Activated T-helper 2 cell treated with anti-CD3 and anti-CD28 coated beads, Interferon-gamma antibody, Interleukin-2, Interleukin-4, amounts not matched to agents 10 μg/mL and 5 μg/mL and 100 μg/mL, durations not matched to agents 14 hours and 24 hours and 36 hours (primary cell): ENCODE data around the gene MGLL. TPM values are rescaled to one million over a fixed set of nuclear protein-coding genes. Genes with fewer than 3 reads are reported as not detected.

ENCODE experiments used
- DNase-seq: peaks from one replicate; pipeline ENCODE4 v3.0.0; 2021; ENCODE audit warnings: low spot score
- H3K27ac Mint-ChIP-seq: one replicate; pipeline ENCODE4 v1.8.0; 2021; ENCODE audit warnings: mixed read lengths
- H3K27me3 Mint-ChIP-seq: one replicate; pipeline ENCODE4 v1.8.0; 2021; ENCODE audit warnings: low read depth, mixed read lengths
- H3K36me3 Mint-ChIP-seq: one replicate; pipeline ENCODE4 v1.8.0; 2021; ENCODE audit warnings: low read depth, mixed read lengths
- H3K4me1 Mint-ChIP-seq: one replicate; pipeline ENCODE4 v1.8.0; 2021; ENCODE audit warnings: low read depth, mixed read lengths
- H3K4me3 Mint-ChIP-seq: one replicate; pipeline ENCODE4 v1.8.0; 2021; ENCODE audit warnings: low read depth, mild to moderate bottlenecking, moderate library complexity, mixed read lengths
- H3K9me3 Mint-ChIP-seq: one replicate; pipeline ENCODE4 v1.8.0; 2021; ENCODE audit warnings: mixed read lengths
- intact Hi-C: fragments of 100-400 bp; cut with micrococcal nuclease; formaldehyde crosslinking; loops from one replicate; pipeline ENCODE4 v1.15.1; 2023
- total RNA-seq: library from RNA; stranded (reverse); gene quantifications from 2 replicates; pipeline ENCODE4 v1.2.3, GENCODE V29; 2022

The MGLL gene
- 6.5 and 6.6 TPM in 2 replicates for total RNA-seq

- Mint-ChIP-seq H3K27me3 (peaks cover 47% of the 10 kb centered on the region), H3K4me1 (peaks cover 31% of the 10 kb centered on the region), H3K36me3 (peaks cover 4% of the 10 kb centered on the region), H3K9me3 (peaks cover 9% of the 10 kb centered on the region), H3K27ac (peak within 1 kb of the TSS; percentile 76), H3K4me3 (peak within 1 kb of the TSS; percentile 90)
- DNase-seq, result no peak
- intact Hi-C loops, result loop anchor here (5.0 kb wide), 1 partner anchor 70 kb away; no protein-coding TSS in a partner anchor
Observed at GRCh38 chr3:127822041-127822681, at the start of gene MGLL. Gene MGLL (minus strand): TSS chr3:127822515. CDS start chr3:127822318, 197 bp downstream.

GRCh38 chr3:127870156-127870555, 47.8 kb upstream of the MGLL start:
- Mint-ChIP-seq H3K4me1 (peaks cover 23% of the 10 kb centered on the region), H3K27me3 (peaks cover 8% of the 10 kb centered on the region), H3K4me3 (no peak overlapping the region), H3K27ac (no peak overlapping the region), H3K9me3 (no peaks in the 10 kb centered on the region), H3K36me3 (no peaks in the 10 kb centered on the region)
- no peak for DNase-seq
- intact Hi-C loops, result no loop called here

DNA sequence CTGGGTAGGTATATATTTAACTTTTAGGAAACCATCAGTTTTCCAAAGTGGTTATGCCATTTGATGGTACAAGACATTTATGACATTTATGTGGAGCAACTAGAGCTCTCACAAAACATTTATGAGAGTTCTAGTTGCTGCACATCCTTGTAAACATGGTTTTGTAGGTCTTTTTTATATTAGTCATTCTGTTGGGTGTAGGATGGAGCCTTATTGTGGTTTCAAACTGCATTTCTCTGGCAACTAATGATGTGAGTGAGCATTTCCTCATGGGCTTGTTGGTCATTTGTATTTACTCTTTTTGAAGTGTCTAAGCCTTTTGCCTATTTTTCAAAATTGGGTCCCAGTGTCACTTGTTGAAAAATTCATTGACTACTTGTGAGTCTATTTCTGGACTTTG, 45.7 kb upstream of the MGLL start:
- intact Hi-C loops, result no loop called here
- peak overlapping the region; percentile 50 for H3K27ac Mint-ChIP-seq
- H3K9me3 Mint-ChIP-seq, result no peaks in the 10 kb centered on the region
- no peak overlapping the region for H3K4me3 Mint-ChIP-seq
- DNase-seq, result no peak
- H3K4me1 Mint-ChIP-seq, result peaks cover 25% of the 10 kb centered on the region
- no peaks in the 10 kb centered on the region for H3K36me3 Mint-ChIP-seq
- peaks cover 6% of the 10 kb centered on the region for H3K27me3 Mint-ChIP-seq

GRCh38 chr3:127867412-127867811, 45.1 kb upstream of the MGLL start:
- H3K27ac Mint-ChIP-seq, result peak overlapping the region; percentile 50
- no peak for DNase-seq
- peaks cover 25% of the 10 kb centered on the region for H3K4me1 Mint-ChIP-seq
- intact Hi-C loops, result no loop called here
- no peaks in the 10 kb centered on the region for H3K36me3 Mint-ChIP-seq
- no peak overlapping the region for H3K4me3 Mint-ChIP-seq
- H3K9me3 Mint-ChIP-seq, result no peaks in the 10 kb centered on the region
- peaks cover 6% of the 10 kb centered on the region for H3K27me3 Mint-ChIP-seq

DNA sequence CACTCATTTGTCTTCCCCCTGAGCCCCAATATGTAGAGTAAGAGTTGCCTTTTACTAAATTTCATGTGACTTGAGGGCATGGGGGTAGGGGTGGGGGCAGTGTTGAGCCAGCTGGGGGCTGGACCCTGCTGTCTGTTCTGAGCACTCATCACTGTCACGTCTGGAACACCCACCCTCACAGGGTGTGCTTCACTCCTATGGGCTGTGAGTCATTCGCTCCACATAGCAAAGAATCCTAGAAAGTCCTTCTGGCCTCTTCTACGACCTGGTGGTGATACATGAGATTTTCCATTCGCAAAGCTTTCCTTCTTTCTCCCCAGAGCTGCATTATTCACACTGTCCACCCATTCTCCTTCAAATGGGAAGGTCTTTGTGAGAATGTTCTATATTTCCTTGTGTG, 43.6 kb upstream of the MGLL start:
- Mint-ChIP-seq H3K9me3 (no peaks in the 10 kb centered on the region), H3K4me3 (no peak overlapping the region), H3K27me3 (peaks cover 2% of the 10 kb centered on the region), H3K36me3 (no peaks in the 10 kb centered on the region), H3K27ac (peak overlapping the region; percentile 45), H3K4me1 (peaks cover 25% of the 10 kb centered on the region)
- intact Hi-C loops, result no loop called here
- DNase-seq, result no peak

GRCh38 chr3:127860211-127860696, 37.9 kb upstream of the MGLL start:
- H3K27ac Mint-ChIP-seq, result no peak overlapping the region
- no peaks in the 10 kb centered on the region for H3K36me3 Mint-ChIP-seq
- no peaks in the 10 kb centered on the region for H3K9me3 Mint-ChIP-seq
- H3K4me3 Mint-ChIP-seq, result no peak overlapping the region
- intact Hi-C loops, result no loop called here
- no peak for DNase-seq
- H3K4me1 Mint-ChIP-seq, result peaks cover 2% of the 10 kb centered on the region
- no peaks in the 10 kb centered on the region for H3K27me3 Mint-ChIP-seq

DNA sequence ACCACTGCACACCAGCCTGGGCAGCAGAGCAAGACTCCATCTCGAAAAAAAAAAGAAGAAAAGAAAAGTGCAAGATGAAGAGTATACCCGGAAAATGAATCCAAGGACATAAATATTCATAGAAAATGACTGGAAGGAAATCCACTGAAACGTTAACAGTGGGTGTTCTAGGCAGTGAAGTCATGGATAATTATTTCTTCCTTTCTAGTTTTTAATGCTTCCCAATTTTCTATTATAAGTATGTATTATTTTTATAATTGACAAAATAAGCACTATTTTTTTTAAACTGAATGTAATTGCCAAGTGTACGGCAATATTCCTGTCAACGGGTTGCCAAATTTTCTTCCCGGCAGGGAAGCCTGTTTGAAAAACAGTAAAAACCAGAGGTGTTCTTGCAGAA, 37.4 kb upstream of the MGLL start:
- no peaks in the 10 kb centered on the region for H3K36me3 Mint-ChIP-seq
- no peak overlapping the region for H3K27ac Mint-ChIP-seq
- H3K4me3 Mint-ChIP-seq, result no peak overlapping the region
- no peaks in the 10 kb centered on the region for H3K9me3 Mint-ChIP-seq
- H3K4me1 Mint-ChIP-seq, result no peaks in the 10 kb centered on the region
- no peak for DNase-seq
- peaks cover 2% of the 10 kb centered on the region for H3K27me3 Mint-ChIP-seq
- intact Hi-C loops, result no loop called here

DNA sequence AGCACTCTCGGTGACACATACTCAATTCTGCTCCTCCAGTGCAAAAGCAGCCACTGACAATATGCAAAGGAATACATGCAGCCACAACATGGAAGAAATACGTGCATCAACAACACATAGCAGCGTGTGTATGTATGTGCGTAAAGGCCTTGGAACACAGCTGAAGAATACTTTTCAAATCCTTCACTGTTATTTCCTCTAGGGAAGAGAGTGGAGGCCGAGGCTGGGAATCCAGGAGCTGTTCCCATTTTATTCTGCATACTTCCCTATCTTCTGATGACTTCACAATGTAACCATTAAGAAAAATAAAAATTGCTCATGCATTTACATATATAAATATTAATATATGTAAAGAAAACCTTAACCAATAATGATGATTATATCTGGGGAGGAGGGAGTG, 36.6 kb upstream of the MGLL start:
- no peak overlapping the region for H3K4me3 Mint-ChIP-seq
- H3K36me3 Mint-ChIP-seq, result no peaks in the 10 kb centered on the region
- H3K27me3 Mint-ChIP-seq, result peaks cover 4% of the 10 kb centered on the region
- H3K4me1 Mint-ChIP-seq, result no peaks in the 10 kb centered on the region
- H3K9me3 Mint-ChIP-seq, result no peaks in the 10 kb centered on the region
- intact Hi-C loops, result no loop called here
- DNase-seq, result no peak
- H3K27ac Mint-ChIP-seq, result no peak overlapping the region

- intact Hi-C loops, result no loop called here
- no peak overlapping the region for H3K4me3 Mint-ChIP-seq
- no peaks in the 10 kb centered on the region for H3K36me3 Mint-ChIP-seq
- DNase-seq, result no peak
- H3K9me3 Mint-ChIP-seq, result no peaks in the 10 kb centered on the region
- no peaks in the 10 kb centered on the region for H3K4me1 Mint-ChIP-seq
- no peak overlapping the region for H3K27ac Mint-ChIP-seq
- H3K27me3 Mint-ChIP-seq, result peaks cover 4% of the 10 kb centered on the region
Observed at GRCh38 chr3:127858521-127858920, 36.2 kb upstream of the MGLL start.

DNA sequence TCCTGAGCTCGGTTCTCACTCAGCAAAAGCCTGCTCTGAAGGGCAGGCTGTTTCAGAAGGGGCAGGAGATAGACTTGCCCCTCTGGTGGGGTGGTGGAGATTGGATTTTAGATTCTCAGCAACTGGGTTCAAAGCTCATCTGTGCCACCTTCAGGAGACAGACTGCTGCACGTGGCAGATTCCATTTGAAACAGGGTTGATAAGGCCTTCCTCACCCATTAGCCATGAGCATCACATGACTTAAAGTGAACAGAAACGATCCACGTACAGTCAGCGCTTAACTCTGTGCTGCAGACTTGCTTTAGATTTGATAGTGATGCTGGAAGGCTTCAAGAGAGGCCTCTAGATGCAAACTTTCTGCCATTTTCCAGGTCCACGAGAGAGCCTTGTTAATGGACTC, 35.0 kb upstream of the MGLL start:
- no peak overlapping the region for H3K4me3 Mint-ChIP-seq
- DNase-seq, result no peak
- peaks cover 4% of the 10 kb centered on the region for H3K27me3 Mint-ChIP-seq
- intact Hi-C loops, result no loop called here
- H3K36me3 Mint-ChIP-seq, result no peaks in the 10 kb centered on the region
- H3K9me3 Mint-ChIP-seq, result no peaks in the 10 kb centered on the region
- no peaks in the 10 kb centered on the region for H3K4me1 Mint-ChIP-seq
- H3K27ac Mint-ChIP-seq, result no peak overlapping the region

DNA sequence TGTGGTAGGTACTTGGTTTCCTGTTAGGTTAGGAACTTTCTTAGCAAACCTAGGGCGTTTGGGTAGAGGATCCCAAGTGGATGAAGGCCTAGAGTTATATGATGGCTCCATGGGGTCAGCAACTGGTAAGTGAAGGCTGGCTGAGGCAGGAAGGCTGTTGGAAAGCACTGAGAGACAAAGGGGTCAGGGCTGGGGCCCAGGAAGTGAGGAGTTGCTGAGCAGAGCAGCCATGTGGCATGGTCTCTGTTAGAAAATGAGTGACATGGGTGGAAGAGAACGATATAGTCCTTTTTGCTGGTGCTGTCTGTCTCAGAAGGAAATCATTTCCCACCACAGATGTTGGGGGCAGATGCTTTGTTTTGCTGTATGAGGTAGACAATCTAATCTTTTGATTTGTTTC, 34.5 kb upstream of the MGLL start:
- intact Hi-C loops, result no loop called here
- no peak overlapping the region for H3K27ac Mint-ChIP-seq
- no peak overlapping the region for H3K4me3 Mint-ChIP-seq
- H3K27me3 Mint-ChIP-seq, result peaks cover 4% of the 10 kb centered on the region
- DNase-seq, result no peak
- no peaks in the 10 kb centered on the region for H3K36me3 Mint-ChIP-seq
- H3K4me1 Mint-ChIP-seq, result no peaks in the 10 kb centered on the region
- no peaks in the 10 kb centered on the region for H3K9me3 Mint-ChIP-seq

GRCh38 chr3:127855246-127855645, 32.9 kb upstream of the MGLL start:
- intact Hi-C loops, result no loop called here
- Mint-ChIP-seq H3K4me1 (no peaks in the 10 kb centered on the region), H3K4me3 (no peak overlapping the region), H3K27ac (no peak overlapping the region), H3K36me3 (no peaks in the 10 kb centered on the region), H3K9me3 (no peaks in the 10 kb centered on the region), H3K27me3 (peaks cover 6% of the 10 kb centered on the region)
- DNase-seq, result no peak

- Mint-ChIP-seq H3K9me3 (no peaks in the 10 kb centered on the region), H3K4me1 (no peaks in the 10 kb centered on the region), H3K27ac (no peak overlapping the region), H3K4me3 (no peak overlapping the region), H3K36me3 (no peaks in the 10 kb centered on the region), H3K27me3 (peaks cover 9% of the 10 kb centered on the region)
- intact Hi-C loops, result no loop called here
- DNase-seq, result no peak
Observed at GRCh38 chr3:127853681-127854080, 31.4 kb upstream of the MGLL start.

GRCh38 chr3:127851899-127852298, 29.6 kb upstream of the MGLL start:
- intact Hi-C loops, result no loop called here
- Mint-ChIP-seq H3K4me1 (no peaks in the 10 kb centered on the region), H3K4me3 (no peak overlapping the region), H3K36me3 (no peaks in the 10 kb centered on the region), H3K9me3 (no peaks in the 10 kb centered on the region), H3K27ac (no peak overlapping the region), H3K27me3 (peaks cover 17% of the 10 kb centered on the region)
- no peak for DNase-seq
